Astrocyte of the cerebellum (primary cell): ENCODE results near the gene KANSL1.

Source experiments
- DNase-seq: peaks from one replicate; pipeline ENCODE4 v3.0.0-alpha.2; 2011; ENCODE audit warnings: low read depth
- H3K4me3 ChIP-seq: 2 replicates; pipeline ENCODE4 v1.5.1; 2011; ENCODE audit warnings: mild to moderate bottlenecking, low read depth, low read length, moderate library complexity
- in situ Hi-C: cut with HindIII; loops from 2 replicates; pipeline ENCODE4 v1.10.0; 2017; ENCODE audit warnings: low sequenced_read_pairs
- TF ChIP-seq, protein P1 (sequence below): IDR thresholded peaks from 2 replicates; pipeline ENCODE4 v1.5.1; 2012; ENCODE audit warnings: low read length, low read depth, moderate library complexity, mild to moderate bottlenecking; ENCODE audit errors: missing control alignments

The KANSL1 gene

DNA sequence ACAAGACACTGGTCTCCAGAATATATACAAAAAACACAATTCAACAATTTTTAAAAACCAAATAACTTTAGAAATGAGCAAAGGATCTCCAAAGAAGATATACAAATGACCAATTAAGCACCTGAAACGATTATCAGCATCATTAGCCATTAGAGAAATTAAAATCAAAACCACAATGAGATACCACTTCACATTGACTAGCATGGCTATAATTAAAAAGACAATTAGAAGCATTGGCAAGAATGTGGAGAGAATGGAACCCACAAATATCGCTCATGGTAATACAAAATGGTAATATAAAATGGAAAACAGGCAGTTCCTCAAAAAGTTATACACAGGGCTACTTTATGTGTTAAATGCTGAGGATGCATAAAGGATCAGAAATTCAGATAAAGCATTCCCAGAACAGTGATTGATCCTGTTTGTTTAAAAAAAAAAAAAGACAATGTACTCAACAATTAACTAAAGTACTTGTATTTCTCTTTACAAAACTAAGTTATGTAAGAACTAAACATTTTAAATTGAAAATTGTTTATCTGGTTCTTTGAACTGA lies 52.5 kb downstream of the KANSL1 start:
- DNase-seq: no peak

DNA sequence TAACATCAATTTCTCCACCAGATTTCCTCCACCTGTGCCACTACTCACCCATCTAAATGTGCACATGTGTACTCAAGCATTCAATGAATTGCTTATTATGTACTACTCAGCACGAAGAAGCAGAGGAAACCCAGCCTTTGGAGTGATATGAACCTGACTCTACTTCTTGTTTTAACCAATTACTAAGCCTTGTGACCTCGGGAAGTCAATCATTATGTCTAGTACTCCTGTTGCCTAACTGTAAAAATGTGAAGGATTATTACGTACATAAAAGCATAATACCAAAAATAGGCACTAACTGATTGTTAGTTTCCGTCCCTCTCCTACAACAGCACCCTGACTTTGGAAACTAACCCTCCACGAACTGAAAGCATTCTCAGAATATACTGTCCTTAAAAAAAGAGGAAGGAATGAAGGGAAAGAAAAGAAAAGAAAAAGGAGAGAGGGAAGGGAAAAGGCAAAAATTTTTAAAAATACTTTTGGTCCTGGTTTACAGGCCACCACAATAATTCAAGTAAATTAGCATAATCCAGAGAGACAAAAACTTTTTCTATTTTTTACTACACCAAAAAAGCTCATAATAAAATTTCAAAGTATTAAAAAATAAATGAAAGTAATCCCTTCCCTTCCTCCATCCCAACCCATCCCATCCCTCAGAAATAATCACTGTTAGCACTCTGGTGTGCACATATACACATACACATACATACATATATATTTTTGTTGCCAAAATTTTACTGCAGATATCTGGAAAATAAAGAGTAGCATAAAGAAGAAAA lies 53.6 kb downstream of the KANSL1 start:
- in situ Hi-C loops: no loop called here
- TF ChIP-seq, protein P1, sequence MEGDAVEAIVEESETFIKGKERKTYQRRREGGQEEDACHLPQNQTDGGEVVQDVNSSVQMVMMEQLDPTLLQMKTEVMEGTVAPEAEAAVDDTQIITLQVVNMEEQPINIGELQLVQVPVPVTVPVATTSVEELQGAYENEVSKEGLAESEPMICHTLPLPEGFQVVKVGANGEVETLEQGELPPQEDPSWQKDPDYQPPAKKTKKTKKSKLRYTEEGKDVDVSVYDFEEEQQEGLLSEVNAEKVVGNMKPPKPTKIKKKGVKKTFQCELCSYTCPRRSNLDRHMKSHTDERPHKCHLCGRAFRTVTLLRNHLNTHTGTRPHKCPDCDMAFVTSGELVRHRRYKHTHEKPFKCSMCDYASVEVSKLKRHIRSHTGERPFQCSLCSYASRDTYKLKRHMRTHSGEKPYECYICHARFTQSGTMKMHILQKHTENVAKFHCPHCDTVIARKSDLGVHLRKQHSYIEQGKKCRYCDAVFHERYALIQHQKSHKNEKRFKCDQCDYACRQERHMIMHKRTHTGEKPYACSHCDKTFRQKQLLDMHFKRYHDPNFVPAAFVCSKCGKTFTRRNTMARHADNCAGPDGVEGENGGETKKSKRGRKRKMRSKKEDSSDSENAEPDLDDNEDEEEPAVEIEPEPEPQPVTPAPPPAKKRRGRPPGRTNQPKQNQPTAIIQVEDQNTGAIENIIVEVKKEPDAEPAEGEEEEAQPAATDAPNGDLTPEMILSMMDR: no peak
- no peak overlapping the region for H3K4me3 ChIP-seq
- DNase-seq: no peak

More for the DNA sequence above, 52.5 kb downstream of the KANSL1 start:
- no peak overlapping the region for H3K4me3 ChIP-seq
- TF ChIP-seq, protein P1: no peak
- in situ Hi-C loops: no loop called here

DNA sequence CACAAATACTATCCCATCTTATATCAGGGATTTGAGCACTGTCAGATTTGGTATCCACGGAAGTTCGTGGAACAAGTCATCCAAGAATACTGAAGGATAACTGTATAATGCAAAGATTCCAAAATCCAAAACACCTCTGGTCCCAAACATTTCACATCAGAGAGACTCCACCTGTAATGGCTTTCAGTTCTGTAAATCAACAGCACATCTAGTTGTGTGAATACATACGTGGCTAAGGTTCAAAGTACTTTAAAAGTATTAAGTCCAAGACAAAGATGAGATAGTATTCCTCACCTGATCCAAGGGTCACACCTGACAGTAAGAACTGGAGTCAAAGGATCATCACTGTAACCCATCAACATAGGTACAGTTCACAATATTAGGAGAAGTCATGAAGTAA lies 54.8 kb downstream of the KANSL1 start:
- in situ Hi-C loops: no loop called here
- DNase-seq: no peak
- H3K4me3 ChIP-seq: no peak overlapping the region
- TF ChIP-seq, protein P1: no peak

DNA sequence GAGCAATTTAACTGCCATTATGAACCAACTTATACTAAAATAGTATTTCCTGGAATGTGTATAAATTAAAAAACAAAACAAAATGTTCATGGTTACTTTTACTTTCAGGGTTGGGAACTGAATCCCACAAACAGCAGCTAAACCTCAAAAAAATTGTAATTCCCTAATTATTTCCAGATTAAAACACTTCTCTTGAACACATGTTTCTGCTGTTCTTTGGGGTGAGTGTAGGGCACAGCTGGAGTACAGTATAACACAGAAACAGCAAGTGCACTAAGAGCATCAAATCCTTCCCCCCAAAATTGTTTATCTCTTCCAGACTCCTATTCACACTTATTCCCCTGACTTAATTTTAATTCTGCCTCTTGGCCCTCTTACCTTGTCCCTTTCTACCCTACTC lies 56.4 kb downstream of the KANSL1 start:
- no peak for DNase-seq
- TF ChIP-seq, protein P1: no peak
- in situ Hi-C loops: no loop called here
- H3K4me3 ChIP-seq: no peak overlapping the region

DNA sequence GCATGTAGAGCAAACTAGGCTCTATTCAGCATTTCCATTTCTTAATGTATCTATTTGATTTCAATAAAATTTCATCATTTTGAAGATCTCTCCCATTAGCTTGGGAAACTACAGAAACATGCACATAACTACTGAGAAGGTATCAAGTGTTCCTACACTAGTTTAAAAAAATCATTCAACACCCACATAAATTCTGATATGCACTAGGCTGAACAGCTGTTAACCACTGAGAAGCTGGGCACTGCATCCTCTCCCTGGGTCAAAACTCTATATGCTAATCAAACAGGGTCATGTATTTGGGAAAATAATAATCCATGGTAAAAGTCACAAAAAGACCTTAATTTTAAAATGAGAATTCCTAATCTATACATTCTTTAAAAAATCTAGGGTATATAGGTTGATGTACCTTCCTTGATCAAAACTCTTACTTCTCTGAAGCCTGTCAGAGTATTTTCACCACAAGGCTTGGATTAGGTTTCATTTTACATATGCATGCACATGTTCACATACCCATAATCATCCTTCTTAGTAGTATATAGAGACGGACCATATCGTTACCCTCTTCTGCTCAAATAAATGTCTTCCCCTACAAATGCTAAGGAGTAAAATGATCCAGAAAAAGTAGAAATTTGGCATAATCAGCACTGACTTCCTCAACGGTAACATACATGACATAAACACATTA lies 57.2 kb downstream of the KANSL1 start:
- H3K4me3 ChIP-seq: no peak overlapping the region
- in situ Hi-C loops: no loop called here
- no peak for DNase-seq
- TF ChIP-seq, protein P1: no peak

DNA sequence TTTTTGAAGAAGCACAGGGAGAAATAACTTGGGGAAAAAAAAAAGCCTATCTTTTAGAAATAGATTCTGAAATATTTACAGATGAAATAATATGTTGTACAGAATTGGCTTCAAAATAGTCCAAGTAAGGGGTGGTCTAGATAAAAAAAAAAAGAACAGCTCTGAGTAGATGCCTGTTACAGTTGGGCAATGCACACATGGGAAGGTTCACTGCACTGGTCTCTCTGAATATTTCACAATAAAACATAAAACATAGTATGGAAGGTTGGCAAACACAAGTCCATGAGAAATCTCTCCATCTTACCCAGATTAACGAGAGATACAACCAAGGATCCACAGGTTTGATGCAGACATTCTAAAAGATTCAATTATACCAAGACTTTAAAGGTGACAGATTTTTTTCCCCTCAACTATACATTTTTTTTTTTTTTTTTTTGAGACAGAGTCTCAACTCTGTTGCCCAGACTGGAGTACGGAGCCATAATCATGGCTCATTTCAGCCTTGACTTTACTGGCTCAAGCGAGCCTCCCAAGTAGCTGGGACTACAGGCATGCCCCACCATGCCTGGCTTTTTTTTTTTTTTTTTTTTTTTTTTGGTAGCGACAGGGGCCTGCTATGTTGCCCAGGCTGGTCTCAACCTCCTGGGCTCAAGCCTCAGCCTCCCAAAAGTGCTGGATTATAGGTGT lies 58.0 kb downstream of the KANSL1 start:
- in situ Hi-C loops: no loop called here
- TF ChIP-seq, protein P1: no peak
- no peak for DNase-seq
- H3K4me3 ChIP-seq: no peak overlapping the region
